ENCODE data around the gene UGT1A5.

DNA sequence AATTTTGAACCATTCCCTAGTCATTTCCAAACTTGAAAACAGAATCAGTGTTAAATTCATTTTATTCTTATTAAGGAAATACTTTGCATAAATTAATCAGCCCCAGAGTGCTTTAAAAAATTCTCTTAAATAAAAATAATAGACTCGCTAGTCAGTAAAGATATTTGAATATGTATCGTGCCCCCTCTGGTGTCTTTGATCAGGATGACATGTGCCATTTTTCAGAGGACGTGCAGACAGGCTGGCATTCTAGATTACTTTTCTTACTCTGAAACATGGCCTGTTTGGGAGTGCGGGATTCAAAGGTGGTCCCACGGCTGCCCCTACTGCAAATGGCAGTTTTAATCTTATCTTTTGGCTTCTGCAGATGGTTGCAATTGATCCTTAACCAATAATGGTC, 59.9 kb downstream of the UGT1A5 start:
- TF ChIP-seq CTCF (IDR thresholded peaks at IDR 0.05) (no peak), POLR2A (IDR thresholded peaks at IDR 0.05) (no peak)

Data from uterus (tissue), 2 donors.